PFSK-1 (cell line): Measurements from ENCODE around the gene PGA4.

Experiments used
- SIN3A ChIP-seq: IDR thresholded peaks from 2 replicates; pipeline ENCODE4 v1.6.1; 2012; ENCODE audit warnings: mild to moderate bottlenecking, low read length, moderate library complexity, borderline replicate concordance; ENCODE audit not compliant: insufficient read depth
- TAF1 ChIP-seq: IDR thresholded peaks from 2 replicates; pipeline ENCODE4 v1.6.1; 2012; ENCODE audit warnings: low read length, control low read depth, borderline replicate concordance; ENCODE audit not compliant: insufficient read depth
- TF ChIP-seq, protein P1 (sequence below), 2 experiments: IDR thresholded peaks; 2 replicates each; pipeline versions ENCODE4 v1.6.1 to v1.8.0; 2011 to 2012; ENCODE audit warnings: low read depth in 2 of 2, low read length in 2 of 2, control low read depth in 1 of 2, inconsistent platforms in 1 of 2, mild to moderate bottlenecking in 1 of 2, moderate library complexity in 1 of 2; ENCODE audit not compliant: insufficient read depth in 1 of 2

DNA sequence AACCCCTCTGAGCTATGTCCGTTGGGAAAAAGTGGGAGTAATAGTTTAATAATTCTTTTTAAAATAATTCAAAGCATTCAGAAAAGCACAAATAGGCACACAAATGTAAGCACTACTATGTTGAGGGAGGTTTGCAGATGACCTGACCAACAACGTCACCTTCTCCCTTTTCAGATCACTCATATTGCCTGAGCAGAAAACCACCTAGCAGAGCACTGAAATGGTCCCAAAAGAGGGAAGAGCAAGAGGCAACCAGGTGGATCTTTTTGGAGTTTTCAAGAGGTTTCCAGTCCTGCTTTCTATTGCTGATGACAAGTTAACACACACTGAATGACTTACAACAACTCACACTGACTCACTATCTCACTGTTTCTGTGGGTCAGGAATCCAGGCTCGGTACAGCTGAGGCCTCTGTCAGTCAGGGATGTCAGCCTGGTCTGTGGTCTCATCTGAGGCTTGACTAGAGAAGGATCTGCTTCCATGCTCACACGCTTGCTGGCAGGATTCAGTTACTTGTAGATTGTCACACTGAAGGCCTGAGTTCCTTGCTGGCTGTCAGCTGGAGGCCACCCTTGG lies 23.1 kb upstream of the PGA4 start:
- TF ChIP-seq SIN3A (no peak), TAF1 (no peak)
- TF ChIP-seq, protein P1, sequence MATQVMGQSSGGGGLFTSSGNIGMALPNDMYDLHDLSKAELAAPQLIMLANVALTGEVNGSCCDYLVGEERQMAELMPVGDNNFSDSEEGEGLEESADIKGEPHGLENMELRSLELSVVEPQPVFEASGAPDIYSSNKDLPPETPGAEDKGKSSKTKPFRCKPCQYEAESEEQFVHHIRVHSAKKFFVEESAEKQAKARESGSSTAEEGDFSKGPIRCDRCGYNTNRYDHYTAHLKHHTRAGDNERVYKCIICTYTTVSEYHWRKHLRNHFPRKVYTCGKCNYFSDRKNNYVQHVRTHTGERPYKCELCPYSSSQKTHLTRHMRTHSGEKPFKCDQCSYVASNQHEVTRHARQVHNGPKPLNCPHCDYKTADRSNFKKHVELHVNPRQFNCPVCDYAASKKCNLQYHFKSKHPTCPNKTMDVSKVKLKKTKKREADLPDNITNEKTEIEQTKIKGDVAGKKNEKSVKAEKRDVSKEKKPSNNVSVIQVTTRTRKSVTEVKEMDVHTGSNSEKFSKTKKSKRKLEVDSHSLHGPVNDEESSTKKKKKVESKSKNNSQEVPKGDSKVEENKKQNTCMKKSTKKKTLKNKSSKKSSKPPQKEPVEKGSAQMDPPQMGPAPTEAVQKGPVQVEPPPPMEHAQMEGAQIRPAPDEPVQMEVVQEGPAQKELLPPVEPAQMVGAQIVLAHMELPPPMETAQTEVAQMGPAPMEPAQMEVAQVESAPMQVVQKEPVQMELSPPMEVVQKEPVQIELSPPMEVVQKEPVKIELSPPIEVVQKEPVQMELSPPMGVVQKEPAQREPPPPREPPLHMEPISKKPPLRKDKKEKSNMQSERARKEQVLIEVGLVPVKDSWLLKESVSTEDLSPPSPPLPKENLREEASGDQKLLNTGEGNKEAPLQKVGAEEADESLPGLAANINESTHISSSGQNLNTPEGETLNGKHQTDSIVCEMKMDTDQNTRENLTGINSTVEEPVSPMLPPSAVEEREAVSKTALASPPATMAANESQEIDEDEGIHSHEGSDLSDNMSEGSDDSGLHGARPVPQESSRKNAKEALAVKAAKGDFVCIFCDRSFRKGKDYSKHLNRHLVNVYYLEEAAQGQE (IDR thresholded peaks at IDR 0.05; ENCODE audit: insufficient read depth in 1 of 2, low read depth in 2 of 2, low read length in 2 of 2), result no peak
